ENCODE data around the gene ABCG4. TPM values are rescaled to one million over a fixed set of nuclear protein-coding genes. Genes with fewer than 3 reads are reported as not detected.

ABCG4 gene
- total and polyA plus RNA-seq, 2 of the 8 experiments (the other 6 are each of a cell fraction or from before 2014, with no cell fraction given) = 1.8 to 2.3 TPM

- H3K9me3 ChIP-seq (ENCODE audit: insufficient read depth in 2 of 2, low read depth in 1 of 2, low read length in 1 of 2) = no peaks in the 10 kb centered on the region
- no peak overlapping the region for H2BK5ac ChIP-seq (ENCODE audit: low read depth, low read length)
- H4K5ac ChIP-seq (ENCODE audit: insufficient read length, low read depth, low read length) = no peak overlapping the region
- POLR2A ChIA-PET (ENCODE audit: partially characterized antibody) = interaction anchor here (0.8 to 1.5 kb wide), 3 partner anchors 17 to 38 kb away, joined by 3 read pairs; partner anchors contain the start of gene NLRX1
- FAIRE-seq = no peak
- no peak overlapping the region for H3K4me3 ChIP-seq (ENCODE audit: extremely low read depth in 1 of 4, insufficient read depth in 2 of 4, low read depth in 3 of 4, low read length in 4 of 4)
- H3K56ac ChIP-seq (replicated peaks; ENCODE audit: insufficient read length, low read depth, low read length) = no peak overlapping the region
- no peak overlapping the region for H3K27ac ChIP-seq (ENCODE audit: low read depth, low read length)
- no peaks in the 10 kb centered on the region for H3K23me2 ChIP-seq (ENCODE audit: low read depth, low read length)
- no peak overlapping the region for H2BK20ac ChIP-seq (ENCODE audit: low read length)
- TF ChIP-seq CBX8 (IDR thresholded peaks at IDR 0.05; ENCODE audit: borderline replicate concordance, low read depth, low read length) (no peak), RXRA (IDR thresholded peaks at IDR 0.05; ENCODE audit: insufficient read depth, low read depth, low read length) (no peak), JUND (IDR thresholded peaks at IDR 0.05; ENCODE audit: low read length) (no peak), POU5F1 (IDR thresholded peaks at IDR 0.05; ENCODE audit: low read depth, low read length) (no peak), ZNF274 (IDR thresholded peaks at IDR 0.05; ENCODE audit: borderline replicate concordance, extremely low read depth, low read length) (no peak), CBX5 (IDR thresholded peaks at IDR 0.05; ENCODE audit: low read depth, low read length) (no peak), GABPA (IDR thresholded peaks at IDR 0.05; ENCODE audit: borderline replicate concordance, insufficient read depth, low read length) (no peak), CHD1 (IDR thresholded peaks at IDR 0.05; ENCODE audit: low read depth, low read length) (no peak), CTBP2 (IDR thresholded peaks at IDR 0.05; ENCODE audit: borderline replicate concordance, insufficient read depth, insufficient read length, low read length) (no peak), HDAC2 (IDR thresholded peaks at IDR 0.05; ENCODE audit: borderline replicate concordance in 1 of 2, low read depth in 2 of 2, low read length in 2 of 2) (no peak), ASH2L (IDR thresholded peaks at IDR 0.05; ENCODE audit: low read length) (no peak)
- TF ChIP-seq, protein P1, sequence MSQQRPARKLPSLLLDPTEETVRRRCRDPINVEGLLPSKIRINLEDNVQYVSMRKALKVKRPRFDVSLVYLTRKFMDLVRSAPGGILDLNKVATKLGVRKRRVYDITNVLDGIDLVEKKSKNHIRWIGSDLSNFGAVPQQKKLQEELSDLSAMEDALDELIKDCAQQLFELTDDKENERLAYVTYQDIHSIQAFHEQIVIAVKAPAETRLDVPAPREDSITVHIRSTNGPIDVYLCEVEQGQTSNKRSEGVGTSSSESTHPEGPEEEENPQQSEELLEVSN (IDR thresholded peaks at IDR 0.05) = no peak
- peaks cover 0 to under 1% (median 0%) of the 10 kb centered on the region in 4 experiments; a peak in 1 of 8 replicates for H3K36me3 ChIP-seq (ENCODE audit: control insufficient read depth in 2 of 4, insufficient read depth in 4 of 4, low read length in 3 of 4)
- 84% methylated on average over 13 of the region's 15 CpGs; no CpG with 5 or more reads in 1 of the 2 experiments for WGBS, 2 experiments (ENCODE audit: extremely low coverage in 1 of 2, insufficient coverage in 1 of 2, insufficient read length in 1 of 2, insufficient replicate concordance in 2 of 2, low coverage in 1 of 2, low lambda C conversion rate in 2 of 2, missing lambda C conversion rate in 1 of 2)
- no peak overlapping the region for H3K4me2 ChIP-seq (ENCODE audit: insufficient read depth in 1 of 2, low read depth in 2 of 2, low read length in 2 of 2)
- peaks cover 0 to 4% of the 10 kb centered on the region in 2 experiments for H4K20me1 ChIP-seq (replicated peaks in 1 of 2; ENCODE audit: control insufficient read depth in 1 of 2, insufficient read depth in 2 of 2, low read length in 2 of 2)
- H3K18ac ChIP-seq (ENCODE audit: extremely low read depth, low read length) = no peak overlapping the region
- H4K91ac ChIP-seq (replicated peaks; ENCODE audit: insufficient read length, low read length) = no peak overlapping the region
- H2AK5ac ChIP-seq (ENCODE audit: low read depth, low read length) = no peak overlapping the region
- H3K23ac ChIP-seq (ENCODE audit: insufficient read length) = no peak overlapping the region
- no peaks in the 10 kb centered on the region for H3K79me2 ChIP-seq (ENCODE audit: control insufficient read depth in 1 of 2, insufficient read depth in 2 of 2, low read length in 2 of 2)
- H3K79me1 ChIP-seq (ENCODE audit: low read depth, low read length) = no peaks in the 10 kb centered on the region
- H3K4me1 ChIP-seq (replicated peaks in 1 of 4; ENCODE audit: control insufficient read depth in 3 of 4, insufficient read depth in 4 of 4, low read length in 3 of 4) = no peaks in the 10 kb centered on the region; a peak in 1 of 7 replicates
- H2AFZ ChIP-seq (ENCODE audit: low read length) = no peak overlapping the region
- H3K9ac ChIP-seq (replicated peaks in 1 of 4; ENCODE audit: extremely low read depth in 1 of 4, low read depth in 3 of 4, low read length in 3 of 4) = no peak overlapping the region
- H3K14ac ChIP-seq (ENCODE audit: insufficient read length) = no peak overlapping the region
- no peak for DNase-seq (ENCODE audit: low read depth in 1 of 2, low spot score in 2 of 2)
- CTCF ChIA-PET (ENCODE audit: partially characterized antibody) = interaction anchor here (1.1 to 24.3 kb wide), 3 partner anchors 9 to 137 kb away, joined by 3 to 389 read pairs (median 3); partner anchors contain the start of gene ABCG4
- no peak overlapping the region for H3K4ac ChIP-seq (replicated peaks; ENCODE audit: insufficient read length, low read depth, low read length)
- no peak overlapping the region for H2BK120ac ChIP-seq (replicated peaks; ENCODE audit: low read depth, low read length)
- no peak overlapping the region; the same call in 1 of the 2 replicates for H4K8ac ChIP-seq (ENCODE audit: extremely low read depth, insufficient read depth, low read length)
- no peak overlapping the region for H2BK15ac ChIP-seq (ENCODE audit: low read length)
- H2BK12ac ChIP-seq (ENCODE audit: low read depth, low read length) = no peak overlapping the region
- no peaks in the 10 kb centered on the region for H3K27me3 ChIP-seq (replicated peaks in 1 of 4; ENCODE audit: control insufficient read depth in 3 of 4, extremely low read depth in 1 of 4, insufficient read depth in 3 of 4, low read length in 3 of 4)
These were observed 37.3 kb downstream of the ABCG4 start for GRCh38 chr11:119185981-119186634.

Measured in H1 (cell line).